GM12878 (cell line): ENCODE data around the gene LCORL. TPM values are rescaled to one million over a fixed set of nuclear protein-coding genes. Genes with fewer than 3 reads are reported as not detected.

ENCODE experiments used
- ATAC-seq: fragments of 200-7000 bp; cut with Tn5 transposase; 3 replicates; pipeline ENCODE4 v1.9.1; 2020; ENCODE audit warnings: mild to moderate bottlenecking, moderate library complexity
- BruUV-seq: library from RNA; stranded (reverse); fragments of 400-500 nt; replicated peaks from 2 replicates; lab custom pipeline; 2021; lab: Mats Ljungman, UMichigan
- CTCF ChIA-PET: fragments of 300-600 bp; sonication (Branson Sonifier 250); formaldehyde crosslinking; extraction: SDS; loops from one replicate; lab custom pipeline; 2021; ENCODE audit warnings: inconsistent platforms; lab: Yijun Ruan, JAX
- POLR2A ChIA-PET: fragments of 350-600 bp; formaldehyde crosslinking; extraction: SDS; loops from one replicate; lab custom pipeline; 2021; ENCODE audit warnings: inconsistent platforms; lab: Charles Lee
- RAD21 ChIA-PET: fragments of 300-600 bp; sonication (Branson Sonifier 250); formaldehyde crosslinking; loops from one replicate; lab custom pipeline; 2023; ENCODE audit warnings: antibody characterized with exemption; ENCODE audit not compliant: unreplicated experiment; lab: Charles Lee
- SMC1A ChIA-PET: fragments of 300-600 bp; sonication (Branson Sonifier 250); formaldehyde crosslinking; loops from one replicate; lab custom pipeline; 2023; ENCODE audit not compliant: unreplicated experiment, uncharacterized antibody; lab: Charles Lee
- DNase-seq: peaks from one replicate; pipeline ENCODE4 v3.0.0-alpha.2; 2011; ENCODE audit warnings: low read depth, low spot score
- FAIRE-seq: peaks from 3 replicates; lab custom pipeline; 2011; peaks lifted over from hg19 to GRCh38; lab: Jason Lieb, UNC
- H2AFZ ChIP-seq: 2 replicates; pipeline ENCODE4 v1.6.0; 2011; ENCODE audit warnings: low read depth, low read length, control low read depth; ENCODE audit not compliant: control insufficient read depth
- H3K27ac ChIP-seq: 2 replicates; pipeline ENCODE4 v1.5.1; 2011; ENCODE audit warnings: control low read depth; ENCODE audit not compliant: control insufficient read depth, insufficient read depth
- H3K27me3 ChIP-seq, 2 experiments: replicated peaks in 1 of 2; 2 replicates each; pipeline versions ENCODE4 v1.6.0 to v1.6.1; 2011; ENCODE audit warnings: low read length in 1 of 2; ENCODE audit not compliant: control insufficient read depth in 2 of 2, insufficient read depth in 2 of 2
- H3K36me3 ChIP-seq, 2 experiments: 2 replicates each; pipeline ENCODE4 v1.5.1; 2011; ENCODE audit warnings: low read length in 1 of 2; ENCODE audit not compliant: control insufficient read depth in 2 of 2, insufficient read depth in 2 of 2
- H3K4me1 ChIP-seq: 2 replicates; pipeline ENCODE4 v1.6.1; 2011; ENCODE audit warnings: mild to moderate bottlenecking, low read length, moderate library complexity, mixed read lengths; ENCODE audit not compliant: control insufficient read depth, insufficient read depth
- H3K4me2 ChIP-seq: 2 replicates; pipeline ENCODE4 v1.6.0; 2011; ENCODE audit warnings: control low read depth; ENCODE audit not compliant: control insufficient read depth, insufficient read depth
- H3K4me3 ChIP-seq: fragments of 200-600 bp; sonication (generic); 2 replicates; pipeline ENCODE4 v1.5.1; 2016
- H3K79me2 ChIP-seq: 2 replicates; pipeline ENCODE4 v1.6.0; 2011; ENCODE audit warnings: low read length; ENCODE audit not compliant: control insufficient read depth, insufficient read depth
- H3K9ac ChIP-seq: 2 replicates; pipeline ENCODE4 v1.8.0; 2011; ENCODE audit warnings: low read length, control low read depth, mixed read lengths; ENCODE audit not compliant: control insufficient read depth, insufficient read depth
- H3K9me3 ChIP-seq: replicated peaks from 3 replicates; pipeline ENCODE4 v1.5.1; 2011; ENCODE audit warnings: mild to moderate bottlenecking, low read length; ENCODE audit not compliant: control insufficient read depth, insufficient read depth
- H4K20me1 ChIP-seq: 2 replicates; pipeline ENCODE4 v1.6.0; 2011; ENCODE audit not compliant: control insufficient read depth, insufficient read depth
- ASH2L ChIP-seq: fragments of 300-600, 200-600 bp; sonication (generic); IDR thresholded peaks from 2 replicates; pipeline ENCODE4 v1.6.1; 2017; ENCODE audit warnings: low read depth, mild to moderate bottlenecking, borderline replicate concordance
- BACH1 ChIP-seq: fragments of 450-650 bp; IDR thresholded peaks from 2 replicates; pipeline ENCODE4 v1.6.1; 2017; ENCODE audit warnings: mild to moderate bottlenecking, borderline replicate concordance
- BRCA1 ChIP-seq: IDR thresholded peaks from 2 replicates; pipeline ENCODE4 v1.6.1; 2011; ENCODE audit warnings: low read depth, low read length, improper control_type of control experiment
- HDAC6 ChIP-seq: fragments of 200-600 bp; sonication (generic); IDR thresholded peaks from one replicate; pipeline ENCODE4 v1.8.0; 2017; ENCODE audit warnings: antibody characterized with exemption; ENCODE audit not compliant: unreplicated experiment
- PKNOX1 ChIP-seq: fragments of 450-650 bp; IDR thresholded peaks from 2 replicates; pipeline ENCODE4 v1.6.1; 2016; ENCODE audit warnings: mild to moderate bottlenecking
- RBBP5 ChIP-seq: fragments of 200-600 bp; sonication (generic); conservative IDR thresholded peaks from 2 replicates; pipeline ENCODE4 v1.6.1; 2016
- RELB ChIP-seq: fragments of 450-650 bp; IDR thresholded peaks from 2 replicates; pipeline ENCODE4 v1.6.1; 2017; ENCODE audit warnings: low read depth, mild to moderate bottlenecking, moderate library complexity
- SREBF2 ChIP-seq: IDR thresholded peaks from 2 replicates; pipeline ENCODE4 v1.6.1; 2012; ENCODE audit warnings: mild to moderate bottlenecking, low read length
- SUPT20H ChIP-seq: IDR thresholded peaks from 2 replicates; pipeline ENCODE4 v1.6.1; 2011; ENCODE audit warnings: low read depth, mild to moderate bottlenecking, low read length, moderate library complexity, borderline replicate concordance; ENCODE audit not compliant: control insufficient read depth
- TARDBP ChIP-seq: IDR thresholded peaks from 2 replicates; pipeline ENCODE4 v1.6.1; 2016; ENCODE audit warnings: borderline replicate concordance
- TCF12 ChIP-seq: IDR thresholded peaks from 2 replicates; pipeline ENCODE4 v1.6.1; 2011; ENCODE audit warnings: low read depth, mild to moderate bottlenecking, low read length
- TCF3 ChIP-seq: IDR thresholded peaks from 2 replicates; pipeline ENCODE4 v1.6.1; 2012; ENCODE audit warnings: low read depth, mild to moderate bottlenecking, low read length, borderline replicate concordance; ENCODE audit not compliant: insufficient read depth
- ZBED1 ChIP-seq: IDR thresholded peaks from 2 replicates; pipeline ENCODE4 v1.6.1; 2016; ENCODE audit warnings: borderline replicate concordance
- ZBTB40 ChIP-seq: fragments of 450-650 bp; IDR thresholded peaks from 2 replicates; pipeline ENCODE4 v1.6.1; 2016; ENCODE audit warnings: mild to moderate bottlenecking, moderate library complexity, borderline replicate concordance
- WGBS: methylation state at CpG from one replicate; pipeline ENCODE4 v1.1.6; 2016; ENCODE audit warnings: low lambda C conversion rate; ENCODE audit not compliant: insufficient replicate concordance, insufficient coverage; ENCODE audit errors: missing lambda C conversion rate; 5-methylcytosine and 5-hydroxymethylcytosine counted together
- in situ Hi-C: fragments of 300-500 bp; cut with MboI; formaldehyde crosslinking; loops from 9 replicates; pipeline ENCODE4 v1.14.3; 2018; ENCODE audit warnings: mixed read lengths
- intact Hi-C: fragments of 100-400 bp; cut with micrococcal nuclease; formaldehyde crosslinking; loops from one replicate; pipeline ENCODE4 v1.14.2; 2022; ENCODE audit not compliant: unreplicated experiment
- polyA plus RNA-seq, 11 experiments: library from polyadenylated mRNA; depleted of rRNA in 4 of 11; unstranded in 6 of 11; stranded (reverse) in 5 of 11; fragments of >200 nt; fragmentation: Nextera tagmentation in 4 of 11; fragmentation: Illumina TruSeq in 1 of 11; extraction: Ambion mirVana in 4 of 11; extraction: Trizol in 1 of 11; gene quantifications; 1 replicate in 1 of 11; 2 replicates in 10 of 11; pipeline versions ENCODE4 v1.2.1 to v1.2.3, GENCODE V29; 2011 to 2016; ENCODE audit warnings: inconsistent platforms in 2 of 11, missing spikeins in 2 of 11, low read depth in 1 of 11
- total RNA-seq, 4 experiments: library from RNA; depleted of rRNA in 3 of 4; stranded (reverse); fragments of >200 nt in 3 of 4; fragmentation: Illumina TruSeq in 1 of 4; extraction: Trizol in 1 of 4; gene quantifications; 2 replicates each; pipeline versions ENCODE4 v1.2.1 to v1.2.3, GENCODE V29; 2013 to 2021
- TF ChIP-seq, protein P1 (sequence below): IDR thresholded peaks from 2 replicates; pipeline ENCODE4 v1.6.1; 2011; ENCODE audit warnings: mild to moderate bottlenecking, low read depth, low read length, moderate library complexity; ENCODE audit not compliant: insufficient replicate concordance
- TF ChIP-seq, protein P2 (sequence below): IDR thresholded peaks from 2 replicates; pipeline ENCODE4 v1.6.1; 2012; ENCODE audit warnings: low read depth, low read length, improper control_type of control experiment

Gene LCORL
- total and polyA plus RNA-seq, 10 of the 15 experiments (the other 5 are each of a cell fraction or from before 2014, with no cell fraction given), result 2.2 to 9.8 (median 5.9) TPM

- TF ChIP-seq SREBF2, result no peak
- TF ChIP-seq RELB, result no peak
- TF ChIP-seq RBBP5, result no peak
- TF ChIP-seq ZBED1, result no peak
- TF ChIP-seq, protein P1, sequence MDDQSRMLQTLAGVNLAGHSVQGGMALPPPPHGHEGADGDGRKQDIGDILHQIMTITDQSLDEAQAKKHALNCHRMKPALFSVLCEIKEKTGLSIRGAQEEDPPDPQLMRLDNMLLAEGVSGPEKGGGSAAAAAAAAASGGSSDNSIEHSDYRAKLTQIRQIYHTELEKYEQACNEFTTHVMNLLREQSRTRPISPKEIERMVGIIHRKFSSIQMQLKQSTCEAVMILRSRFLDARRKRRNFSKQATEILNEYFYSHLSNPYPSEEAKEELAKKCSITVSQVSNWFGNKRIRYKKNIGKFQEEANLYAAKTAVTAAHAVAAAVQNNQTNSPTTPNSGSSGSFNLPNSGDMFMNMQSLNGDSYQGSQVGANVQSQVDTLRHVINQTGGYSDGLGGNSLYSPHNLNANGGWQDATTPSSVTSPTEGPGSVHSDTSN, result no peak
- TF ChIP-seq SUPT20H, result no peak
- TF ChIP-seq, protein P2, sequence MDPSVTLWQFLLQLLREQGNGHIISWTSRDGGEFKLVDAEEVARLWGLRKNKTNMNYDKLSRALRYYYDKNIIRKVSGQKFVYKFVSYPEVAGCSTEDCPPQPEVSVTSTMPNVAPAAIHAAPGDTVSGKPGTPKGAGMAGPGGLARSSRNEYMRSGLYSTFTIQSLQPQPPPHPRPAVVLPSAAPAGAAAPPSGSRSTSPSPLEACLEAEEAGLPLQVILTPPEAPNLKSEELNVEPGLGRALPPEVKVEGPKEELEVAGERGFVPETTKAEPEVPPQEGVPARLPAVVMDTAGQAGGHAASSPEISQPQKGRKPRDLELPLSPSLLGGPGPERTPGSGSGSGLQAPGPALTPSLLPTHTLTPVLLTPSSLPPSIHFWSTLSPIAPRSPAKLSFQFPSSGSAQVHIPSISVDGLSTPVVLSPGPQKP, result no peak
- no peak for TF ChIP-seq TCF3
- TF ChIP-seq BRCA1, result no peak
- no peak for TF ChIP-seq TCF12
- TF ChIP-seq HDAC6, result no peak
- no peak for TF ChIP-seq TARDBP
- no peak for TF ChIP-seq PKNOX1
- no peak for TF ChIP-seq ZBTB40
- no peak for TF ChIP-seq ASH2L
- TF ChIP-seq BACH1, result no peak
- Histone ChIP-seq H3K9me3 (no peaks in the 10 kb centered on the region), H4K20me1 (no peaks in the 10 kb centered on the region), H3K36me3 (peaks cover 0 to 3% of the 10 kb centered on the region in 2 experiments; a peak in 2 of 4 replicates), H3K27ac (no peak overlapping the region), H2AFZ (no peak overlapping the region), H3K4me2 (no peak overlapping the region), H3K4me3 (no peak overlapping the region), H3K79me2 (no peaks in the 10 kb centered on the region), H3K9ac (no peak overlapping the region), H3K27me3 (no peaks in the 10 kb centered on the region), H3K4me1 (no peaks in the 10 kb centered on the region)
- intact Hi-C loops (no loop called here), in situ Hi-C loops (no loop called here)
- CTCF ChIA-PET, result no interaction called here
- RAD21 ChIA-PET, result no interaction called here
- POLR2A ChIA-PET, result no interaction called here
- SMC1A ChIA-PET, result no interaction called here
- WGBS, result 77% methylated on average over 3 of the region's 3 CpGs
- FAIRE-seq (no peak), ATAC-seq (no peak), DNase-seq (no peak)
- no TSS peak for BruUV-seq
Measured at GRCh38 chr4:17894421-17894820, 127.1 kb downstream of the LCORL start.
